GM21529 (cell line): ENCODE measurements around the gene AGBL2.
"Not testable (repeated sequence)": the region's sequence is repeated elsewhere in the genome, so short reads cannot be mapped to it uniquely, and the experiment has no call there.

Experiments
- ATAC-seq: cut with Tn5 transposase; IDR thresholded peaks from one replicate; pipeline ENCODE4 v1.9.1; 2021; ENCODE audit not compliant: unreplicated experiment

AGBL2 gene

DNA sequence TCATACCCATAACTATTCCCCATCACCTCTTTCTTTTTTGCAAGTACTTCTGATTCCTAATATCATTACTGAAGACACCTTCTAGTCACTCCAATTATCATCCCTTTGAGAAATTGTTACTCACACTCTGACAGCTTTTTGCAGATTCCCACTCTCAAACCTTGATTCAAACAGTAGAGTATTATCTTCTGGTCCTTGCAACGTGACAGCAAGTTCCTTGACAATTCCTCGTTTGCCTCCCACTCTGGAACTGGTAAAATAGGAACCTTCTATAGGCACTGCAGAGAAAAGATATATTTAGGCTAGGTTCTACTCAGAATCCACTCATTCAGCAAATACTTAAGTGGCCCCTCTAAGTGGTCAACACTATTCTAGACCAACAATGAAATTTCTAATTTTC is 23.2 kb downstream of the AGBL2 start:
- ATAC-seq, result no peak

DNA sequence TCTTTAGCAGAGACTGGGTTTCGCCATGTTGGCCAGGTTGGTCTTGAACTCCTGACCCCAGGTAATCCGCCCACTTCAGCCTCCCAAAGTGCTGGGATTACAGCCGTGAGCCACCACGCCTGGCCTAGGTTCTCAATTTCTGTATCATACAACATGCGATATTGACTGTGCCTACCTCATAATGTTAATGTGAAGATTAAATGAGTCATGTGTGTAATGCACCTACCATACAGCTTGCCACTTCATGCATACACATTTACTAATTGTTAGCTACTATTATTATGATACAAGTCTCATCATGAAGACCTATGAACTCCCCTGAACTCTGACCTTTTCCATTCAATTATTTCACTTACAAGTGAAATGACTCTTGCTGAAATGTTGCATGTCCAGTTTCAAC is 25.7 kb downstream of the AGBL2 start:
- no peak for ATAC-seq

DNA sequence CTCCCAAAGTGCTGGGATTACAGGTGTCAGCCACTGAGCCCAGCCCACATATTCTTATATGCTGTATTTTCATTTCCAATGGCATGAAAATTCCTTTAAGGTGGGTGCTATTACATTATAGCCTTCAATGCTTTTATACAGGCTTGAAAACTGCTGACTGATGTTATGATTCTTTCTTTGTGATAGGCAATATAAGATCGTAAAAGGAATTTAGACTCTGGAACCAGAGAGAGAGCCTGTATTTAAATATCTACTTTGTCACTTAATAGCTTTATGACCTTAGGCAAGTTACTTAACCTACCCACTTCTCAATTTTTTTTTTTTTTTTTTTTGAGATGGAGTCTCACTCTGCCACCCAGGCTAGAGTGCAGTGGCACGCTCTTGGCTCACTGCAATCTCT is 26.2 kb downstream of the AGBL2 start:
- no peak for ATAC-seq

DNA sequence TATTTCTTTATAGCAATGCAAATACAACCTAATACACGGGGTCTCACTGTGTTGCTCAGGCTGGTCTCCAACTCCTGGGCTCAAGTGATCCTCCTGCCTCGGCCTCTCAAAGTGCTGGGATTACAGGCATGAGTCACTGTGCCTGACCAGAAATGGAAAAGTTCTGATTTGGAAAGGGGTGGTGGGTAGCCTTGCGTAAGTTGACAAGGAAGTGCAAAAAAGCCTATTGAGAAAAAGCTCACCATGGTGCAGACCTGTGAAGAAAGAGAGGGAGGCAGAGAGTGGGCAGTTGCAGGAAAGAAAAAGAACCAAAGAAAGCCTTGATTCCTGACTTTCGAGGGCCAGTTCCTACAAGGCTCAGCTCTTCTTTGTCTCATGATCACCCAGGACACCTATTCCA is 27.1 kb downstream of the AGBL2 start:
- ATAC-seq, result no peak

DNA sequence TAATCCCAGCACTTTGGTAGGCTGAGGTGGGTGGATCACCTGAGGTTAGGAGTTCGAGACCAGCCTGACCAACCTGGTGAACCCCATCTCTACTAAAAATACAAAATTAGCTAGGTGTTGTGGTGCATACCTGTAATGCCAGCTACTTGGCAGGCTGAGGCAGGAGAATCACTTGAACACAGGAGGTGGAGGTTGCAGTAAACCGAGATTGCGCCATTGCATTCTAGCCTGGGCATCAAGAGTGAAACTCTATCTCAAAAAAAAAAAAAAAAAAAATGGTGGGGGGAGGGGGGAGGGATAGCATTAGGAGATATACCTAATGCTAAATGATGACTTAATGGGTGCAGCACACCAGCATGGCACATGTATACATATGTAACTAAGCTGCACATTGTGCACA is 28.5 kb downstream of the AGBL2 start:
- not testable (repeated sequence) for ATAC-seq

DNA sequence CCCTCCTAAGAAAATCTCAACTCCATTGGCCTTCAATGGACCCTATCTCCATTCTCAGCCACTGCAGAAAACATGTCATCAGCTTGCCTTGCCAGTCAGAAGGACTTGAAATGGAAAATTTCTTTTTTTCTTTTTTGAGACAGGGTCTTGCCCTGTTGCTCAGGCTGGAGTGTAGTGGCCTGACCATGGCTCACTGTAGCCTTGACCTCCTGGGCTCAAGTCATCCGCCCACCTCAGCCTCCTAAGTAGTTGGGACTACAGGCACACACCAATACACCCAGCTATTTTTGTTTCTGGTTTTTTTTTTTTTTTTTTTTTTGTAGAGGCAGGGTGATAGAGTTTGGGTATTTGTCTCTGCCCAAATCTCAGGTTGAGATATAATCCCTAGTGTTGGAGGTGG is 29.0 kb downstream of the AGBL2 start:
- ATAC-seq, result no peak

DNA sequence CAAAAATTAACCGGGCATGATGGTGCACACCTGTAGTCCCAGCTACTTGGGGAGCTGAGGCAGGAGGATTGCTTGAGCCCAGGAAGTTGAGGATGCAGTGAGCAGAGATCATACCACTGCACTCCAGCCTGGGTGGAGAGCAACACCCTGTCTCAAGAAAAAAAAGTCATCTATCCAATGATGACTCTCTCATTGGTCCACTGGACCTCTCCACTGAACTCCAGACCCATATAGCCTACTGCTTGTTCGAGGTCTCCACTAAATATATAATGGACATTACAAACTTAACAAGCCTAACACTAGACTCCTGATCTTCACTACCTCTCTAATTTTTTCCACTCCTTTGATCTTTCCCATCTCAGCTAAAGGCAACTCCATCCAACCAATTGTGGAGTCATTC is 39.3 kb downstream of the AGBL2 start:
- ATAC-seq, result no peak

DNA sequence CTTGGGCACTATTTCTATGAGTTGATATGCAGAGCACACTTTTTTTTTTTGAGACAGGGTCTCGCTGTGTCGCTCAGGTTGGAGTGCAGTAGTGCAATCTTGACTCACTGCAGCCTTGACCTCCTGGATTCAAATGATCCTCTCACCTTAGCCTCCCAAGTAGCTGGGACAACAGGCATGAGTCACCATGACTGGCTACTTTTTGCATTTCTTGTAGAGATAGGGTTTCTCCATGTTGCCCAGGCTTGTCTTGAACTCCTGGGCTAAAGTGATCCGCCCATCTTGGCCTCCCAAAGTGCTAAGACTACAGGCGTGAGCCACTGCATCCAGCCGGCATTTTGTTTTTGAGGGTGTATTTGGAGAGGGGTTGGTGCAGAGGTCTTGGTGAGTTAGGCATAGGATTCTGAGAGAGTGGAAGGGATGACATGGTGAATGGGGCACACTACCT is 42.9 kb downstream of the AGBL2 start:
- no peak for ATAC-seq

DNA sequence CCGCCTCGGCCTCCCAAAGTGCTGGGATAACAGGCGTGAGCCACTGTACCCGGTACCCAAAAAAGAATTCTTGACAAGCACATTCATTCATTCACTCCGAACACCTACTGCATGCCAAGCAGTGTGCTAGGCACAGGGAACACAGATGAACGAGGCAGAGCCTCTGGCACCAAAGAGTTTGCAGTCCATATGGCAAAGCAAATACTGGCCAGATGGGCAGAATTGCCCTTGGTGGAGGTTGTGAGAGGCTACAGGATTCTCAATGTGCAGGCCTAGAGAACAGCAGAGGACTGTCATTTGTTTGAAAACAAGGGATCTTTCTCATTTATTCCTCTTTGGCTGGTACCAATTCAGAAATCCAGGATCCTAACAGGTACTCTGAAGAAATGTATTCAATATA is 45.3 kb downstream of the AGBL2 start:
- ATAC-seq, result no peak

DNA sequence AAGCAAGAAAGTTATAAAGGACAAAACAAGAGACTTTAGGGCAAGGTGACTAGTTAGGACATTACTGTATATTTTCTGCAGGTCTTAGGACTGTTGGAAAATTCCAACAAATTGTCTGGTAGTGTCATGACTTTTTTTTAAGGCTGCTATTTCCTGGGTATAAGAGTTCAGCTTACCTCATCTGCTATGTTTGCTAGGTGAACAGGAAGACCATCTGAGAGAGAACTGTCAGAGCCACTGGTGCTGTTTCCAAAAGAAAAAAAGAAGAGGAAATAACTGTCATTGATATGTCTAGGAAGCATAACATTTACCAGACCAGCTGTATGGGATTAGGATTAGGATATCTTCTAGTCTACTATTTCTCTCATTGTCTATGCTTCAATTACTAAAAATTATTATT is 46.5 kb downstream of the AGBL2 start:
- no peak for ATAC-seq

DNA sequence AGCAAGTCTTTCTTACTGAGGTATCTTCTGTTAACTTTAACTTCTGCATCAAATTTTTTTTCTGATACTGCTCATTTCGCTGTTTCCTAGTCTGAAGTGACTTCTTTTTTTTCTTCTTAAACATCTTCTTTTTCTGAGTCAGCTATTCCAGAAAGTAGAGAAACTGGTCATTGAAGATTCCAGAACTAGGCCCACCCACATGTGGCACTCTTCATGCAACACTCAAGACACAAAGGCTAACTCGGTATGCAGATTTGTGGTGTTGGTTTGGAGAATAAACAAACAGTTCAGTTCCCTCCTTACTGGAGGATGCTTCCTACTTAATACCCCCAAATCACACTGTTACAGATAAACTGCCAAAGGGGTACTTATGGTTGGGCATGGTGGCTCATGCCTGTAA is 47.6 kb downstream of the AGBL2 start:
- ATAC-seq, result no peak

DNA sequence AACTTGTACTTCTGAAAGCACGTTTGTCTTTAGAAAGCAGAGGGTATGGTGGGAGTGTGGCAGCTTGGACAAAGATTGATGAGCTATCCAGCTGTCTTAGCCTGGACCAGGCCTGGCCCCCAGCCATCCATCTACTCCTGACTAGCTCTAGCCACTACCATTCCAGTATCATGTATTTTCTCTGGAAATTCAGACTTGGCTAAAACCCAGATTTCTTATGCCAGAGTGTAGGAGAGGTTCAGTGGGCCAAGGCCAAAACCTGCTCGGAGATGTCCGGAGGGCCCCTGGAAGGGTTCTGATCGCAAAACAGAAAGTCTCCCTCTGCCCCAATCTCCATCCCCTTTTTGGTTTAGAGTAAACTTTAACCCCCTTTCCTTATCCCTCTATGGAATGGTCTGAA is 48.0 kb downstream of the AGBL2 start:
- ATAC-seq, result no peak

DNA sequence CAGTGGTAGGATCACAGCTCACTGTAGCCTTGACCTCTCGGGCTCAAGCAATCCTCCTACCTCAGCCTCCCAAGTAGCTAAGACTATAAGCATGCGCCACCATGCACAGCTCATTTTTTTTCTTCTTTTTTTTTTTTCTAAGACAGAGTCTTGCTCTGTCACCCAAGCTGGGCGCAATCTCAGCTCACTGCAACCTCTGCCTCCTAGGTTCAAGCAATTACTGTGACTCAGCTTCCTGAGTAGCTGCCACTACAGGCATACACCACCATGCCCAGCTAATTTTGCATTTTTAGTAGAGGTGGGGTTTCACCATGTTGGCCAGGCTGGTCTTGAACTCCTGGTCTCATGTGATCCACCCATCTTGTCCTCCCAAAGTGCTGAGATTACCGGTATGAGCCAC is 50.2 kb downstream of the AGBL2 start:
- not testable (repeated sequence) for ATAC-seq

DNA sequence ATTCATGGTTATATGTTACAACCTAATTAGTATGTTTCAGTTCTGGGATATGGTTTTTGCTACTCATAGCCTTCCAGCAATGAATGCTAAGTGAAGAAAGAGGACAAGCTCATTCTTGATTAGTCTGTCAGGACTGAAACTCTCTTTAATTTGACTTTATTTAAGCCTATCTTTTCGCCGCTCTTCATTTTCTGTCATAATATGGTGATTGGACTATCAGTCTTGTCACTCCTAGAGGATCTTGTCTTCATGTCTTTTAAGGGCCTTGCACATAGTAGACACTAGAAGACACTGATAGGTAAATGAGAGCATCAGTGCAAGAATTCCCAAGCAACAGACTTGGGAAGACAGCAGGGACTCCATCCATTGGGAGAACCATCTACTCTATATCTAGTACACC is 53.9 kb downstream of the AGBL2 start:
- no peak for ATAC-seq

DNA sequence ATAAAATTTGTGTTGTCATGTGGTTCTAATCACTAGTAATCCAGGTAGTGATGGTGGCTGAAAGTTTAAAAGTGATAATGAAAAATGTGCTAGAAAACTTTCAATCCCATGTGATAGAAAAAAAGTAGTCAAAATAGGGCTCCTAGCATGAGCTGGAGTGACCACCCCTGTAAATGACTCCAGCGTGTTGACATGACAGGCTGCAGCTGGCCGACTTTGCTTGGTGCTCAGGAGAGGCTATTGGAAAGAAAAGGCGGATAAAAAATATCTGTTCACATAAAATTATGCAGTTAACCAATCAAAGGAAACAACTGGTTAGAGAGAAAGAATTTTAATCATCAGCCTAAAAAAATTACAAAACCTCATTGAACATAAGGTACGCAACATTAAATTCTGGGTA is 55.9 kb downstream of the AGBL2 start:
- no peak for ATAC-seq

DNA sequence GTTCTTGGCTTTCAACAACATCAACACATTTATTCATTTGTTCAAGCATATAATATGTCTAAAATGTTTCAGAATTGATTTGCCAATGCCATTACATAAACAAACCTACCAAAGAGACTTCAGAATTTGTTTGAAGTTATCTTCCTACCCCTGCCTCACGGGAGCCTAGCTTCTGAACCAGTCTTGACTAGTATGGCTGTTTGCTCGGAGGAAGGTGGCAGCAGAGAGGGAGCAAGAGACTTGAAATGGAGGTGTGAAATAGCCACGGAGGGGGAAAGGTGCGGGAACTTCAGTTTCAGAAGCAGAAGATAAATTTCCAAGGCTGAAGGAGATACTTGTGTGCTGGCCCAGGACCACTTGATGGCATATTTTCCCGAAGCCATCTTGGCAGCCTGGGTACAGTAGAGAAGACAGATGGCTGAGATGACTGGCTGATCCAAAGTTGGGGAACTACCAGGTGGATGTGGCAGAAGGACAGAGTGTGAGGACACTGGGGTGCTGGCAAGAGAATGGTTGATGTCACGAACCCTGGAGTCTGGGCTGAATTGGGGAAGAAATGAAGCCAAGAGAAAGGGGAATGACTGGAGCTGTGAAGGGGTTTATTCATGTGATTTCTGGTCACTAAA is 58.8 kb downstream of the AGBL2 start:
- no peak for ATAC-seq

DNA sequence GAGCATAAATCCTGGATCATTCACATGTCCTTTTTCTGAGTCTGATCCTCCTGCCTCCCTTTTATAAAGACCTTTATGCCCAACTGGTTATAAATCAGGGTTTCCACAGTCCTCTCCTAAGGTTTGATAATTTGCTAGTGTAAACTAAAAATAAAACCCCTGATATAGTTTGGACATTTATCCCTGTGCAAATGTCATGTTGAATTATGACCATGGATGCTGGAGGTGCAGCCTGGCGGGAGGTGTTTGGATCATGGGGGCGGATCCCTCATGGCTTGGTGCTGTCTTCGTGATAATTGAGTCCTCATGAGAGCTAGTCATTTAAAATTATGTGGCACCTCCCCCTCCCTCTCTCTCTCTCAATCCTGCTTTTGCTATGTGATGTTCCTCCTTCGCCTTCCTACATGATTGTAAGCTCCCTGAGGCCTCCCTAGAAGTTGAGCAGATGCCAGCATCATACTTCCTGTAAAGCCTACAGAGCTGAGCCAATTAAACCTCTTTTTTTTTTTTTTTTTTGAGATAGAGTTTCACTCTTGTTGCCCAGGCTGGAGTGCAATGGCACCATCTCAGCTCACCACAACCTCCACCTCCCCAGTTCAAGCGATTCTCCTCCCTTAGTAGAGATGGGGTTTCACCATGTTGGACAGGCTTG is 63.2 kb downstream of the AGBL2 start:
- ATAC-seq, result no peak

DNA sequence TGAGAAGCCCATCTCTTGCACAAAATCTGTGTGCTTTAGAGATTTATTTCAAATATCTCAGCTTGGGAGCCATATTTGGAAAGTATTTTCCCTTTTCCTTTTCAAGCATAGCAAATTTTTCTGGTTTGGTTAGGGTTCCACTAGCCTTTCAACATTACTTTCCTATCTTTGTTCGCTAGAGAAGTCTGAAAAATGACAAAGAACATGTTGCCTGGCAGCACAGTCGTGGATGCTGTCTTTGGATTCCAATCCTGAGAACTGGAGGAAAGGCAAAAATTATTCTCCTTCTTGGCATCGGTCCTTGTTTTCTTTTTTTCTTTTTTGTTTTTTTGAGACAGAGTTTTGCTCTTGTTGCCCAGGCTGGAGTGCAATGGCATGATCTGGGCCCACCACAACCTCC is 65.9 kb downstream of the AGBL2 start:
- ATAC-seq, result no peak

DNA sequence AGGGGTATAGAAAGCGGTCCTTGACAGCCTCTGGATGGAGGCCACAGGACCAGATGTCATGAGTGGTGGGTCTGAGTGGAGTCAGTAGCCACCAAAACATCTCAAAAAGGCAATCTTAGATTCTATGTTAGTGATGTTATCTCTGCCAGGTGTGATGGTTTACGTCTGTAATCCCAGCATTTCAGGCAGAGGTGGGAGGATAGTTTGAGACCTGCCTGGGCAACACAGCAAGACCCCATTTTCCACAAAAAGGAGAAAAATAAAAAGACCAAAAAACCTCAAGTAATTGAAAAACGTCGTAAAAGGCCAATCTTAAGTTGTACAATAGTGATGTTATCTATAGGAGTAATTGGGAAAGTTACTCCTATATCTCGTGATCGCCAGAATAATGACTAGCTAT is 69.2 kb downstream of the AGBL2 start:
- no peak for ATAC-seq

DNA sequence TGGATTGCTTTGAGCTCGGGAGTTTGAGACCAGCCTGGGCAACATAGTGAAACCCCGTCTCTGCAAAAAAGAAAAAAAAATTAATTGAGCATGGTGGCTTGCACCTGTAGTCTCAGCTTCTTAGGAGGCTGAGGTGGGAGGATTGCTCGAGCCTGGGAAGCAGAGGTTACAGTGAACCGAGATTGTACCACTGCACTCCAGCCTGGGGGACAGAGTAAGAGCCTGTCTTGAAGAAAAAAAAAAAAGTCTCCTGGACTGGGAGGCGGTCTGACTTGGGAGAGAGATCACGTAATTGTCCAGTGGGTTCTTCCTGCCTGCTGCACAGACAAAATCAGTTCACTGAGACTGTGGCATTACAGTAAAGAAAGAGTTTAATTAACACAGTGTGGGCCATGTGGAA is 69.7 kb downstream of the AGBL2 start:
- ATAC-seq, result no peak

DNA sequence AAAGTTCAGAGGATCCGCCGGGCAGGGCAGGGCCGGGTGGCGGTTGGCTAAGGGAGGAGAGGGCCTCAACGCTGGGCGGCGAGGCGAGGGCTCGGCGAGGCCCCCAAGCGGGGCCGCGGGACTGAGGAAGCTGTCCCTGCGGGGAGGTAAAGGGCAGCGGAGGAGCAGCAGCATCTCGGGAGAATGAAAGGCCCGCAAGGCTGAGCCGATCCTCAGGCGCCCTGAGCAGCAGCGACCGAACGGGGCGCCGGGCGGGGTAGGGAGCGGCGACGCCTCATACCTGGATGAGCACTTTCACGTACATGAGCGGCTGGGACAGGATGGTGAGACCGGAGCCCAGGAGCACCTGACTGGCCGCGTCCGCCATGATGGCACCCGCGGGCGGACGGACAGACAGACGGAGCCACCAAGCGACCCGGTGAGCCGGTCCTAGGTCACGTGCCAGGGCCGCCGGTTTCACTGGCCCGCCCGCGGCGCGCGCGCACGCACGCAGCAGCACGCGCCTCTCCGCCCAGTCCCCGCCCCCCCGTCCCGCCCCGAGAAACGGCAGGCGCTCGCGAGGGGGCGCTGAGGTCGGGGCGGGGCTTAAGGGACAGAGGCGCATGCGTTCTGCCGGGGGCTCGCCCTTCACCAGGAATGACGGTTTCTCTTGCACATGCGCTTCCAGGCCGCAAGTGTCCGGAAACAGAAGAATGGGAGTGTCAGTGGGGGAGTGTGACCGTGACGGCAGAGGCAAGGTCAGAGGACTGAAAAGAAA is 72.9 kb downstream of the AGBL2 start, which contains the start of gene MTCH2:
MTCH2 (minus strand) TSS at position 461 of the 757 bp plus-strand sequence; CDS start at position 367, 94 bp downstream.
- peak; percentile 89 for ATAC-seq

DNA sequence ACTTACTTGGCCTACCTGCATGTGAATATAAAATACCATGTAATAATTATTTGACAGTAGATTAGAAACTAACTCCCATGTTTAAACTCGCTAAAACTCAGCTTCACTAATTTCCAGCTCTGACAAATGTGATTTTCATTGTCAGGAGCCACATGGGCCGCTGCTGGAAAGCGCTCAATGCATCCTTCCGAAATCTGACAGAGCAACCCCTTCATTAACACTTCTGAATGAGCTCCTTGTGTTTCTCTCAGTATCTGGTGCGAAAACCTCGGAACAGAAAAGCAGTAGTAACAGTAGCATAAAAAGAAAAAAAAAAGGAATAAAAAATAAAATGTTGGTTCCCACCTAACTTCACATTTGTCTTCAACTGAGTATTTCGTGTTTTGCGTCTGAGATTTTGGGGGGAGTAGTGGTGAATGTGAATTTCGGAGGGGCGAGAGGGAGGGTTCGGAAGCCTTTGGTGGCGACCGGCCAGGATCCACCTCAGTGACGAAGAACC is 73.5 kb downstream of the AGBL2 start:
- ATAC-seq, result no peak
